A172 (cell line): ENCODE results near the gene EPB41L5. TPM values are rescaled to one million over a fixed set of nuclear protein-coding genes. Genes with fewer than 3 reads are reported as not detected.

Experiments used
- DNase-seq: peaks from one replicate; pipeline ENCODE4 v3.0.0-alpha.2; 2015; ENCODE audit warnings: low spot score
- total RNA-seq: library from RNA; depleted of rRNA; stranded (reverse); fragments of >200 nt; shearing (Covaris generic); gene quantifications from 2 replicates; pipeline ENCODE4 v1.2.3, GENCODE V29; 2014; rRNA removed

The EPB41L5 gene
- total RNA-seq, 1 experiment from 2014 or later: 11.1 TPM

DNA sequence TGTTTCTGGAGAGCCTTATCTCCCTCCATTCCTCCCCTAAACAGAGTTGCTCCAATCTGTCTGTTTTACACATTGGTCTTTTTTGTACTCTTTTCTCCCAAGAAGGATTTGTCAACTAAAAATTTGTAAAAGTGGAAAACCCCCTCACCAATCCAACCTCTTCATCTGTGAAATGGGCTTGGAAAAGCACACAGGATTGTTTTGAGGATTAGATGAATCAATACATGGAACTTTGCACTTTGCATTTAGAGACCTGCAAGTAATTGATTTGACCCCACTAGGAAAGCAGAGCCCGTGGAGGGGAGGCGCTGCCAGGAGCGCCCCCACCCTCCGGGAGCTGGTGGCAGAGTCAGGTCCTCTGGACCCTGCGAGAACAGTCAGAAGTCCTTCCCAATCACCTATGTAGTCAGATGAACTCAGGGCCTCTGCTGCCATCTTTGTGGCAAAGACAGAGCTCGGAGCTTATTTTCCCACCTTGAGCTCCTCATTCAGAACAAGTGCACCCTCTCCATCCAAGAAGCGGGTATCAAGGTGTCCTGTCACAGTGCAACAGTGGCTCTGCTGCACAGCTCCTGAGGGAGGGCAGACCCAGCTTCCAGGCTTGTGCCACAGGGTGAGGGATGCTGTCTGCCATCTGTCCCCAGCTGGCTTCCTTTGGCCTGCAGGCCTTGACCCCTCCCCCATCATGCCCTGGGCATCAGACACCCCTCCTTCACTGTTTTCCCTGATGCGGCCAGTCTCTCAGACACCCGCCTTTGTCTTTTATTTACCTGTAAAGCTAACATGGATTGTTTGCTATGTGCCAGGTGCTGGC, 212.1 kb downstream of the EPB41L5 start:
- no peak for DNase-seq

DNA sequence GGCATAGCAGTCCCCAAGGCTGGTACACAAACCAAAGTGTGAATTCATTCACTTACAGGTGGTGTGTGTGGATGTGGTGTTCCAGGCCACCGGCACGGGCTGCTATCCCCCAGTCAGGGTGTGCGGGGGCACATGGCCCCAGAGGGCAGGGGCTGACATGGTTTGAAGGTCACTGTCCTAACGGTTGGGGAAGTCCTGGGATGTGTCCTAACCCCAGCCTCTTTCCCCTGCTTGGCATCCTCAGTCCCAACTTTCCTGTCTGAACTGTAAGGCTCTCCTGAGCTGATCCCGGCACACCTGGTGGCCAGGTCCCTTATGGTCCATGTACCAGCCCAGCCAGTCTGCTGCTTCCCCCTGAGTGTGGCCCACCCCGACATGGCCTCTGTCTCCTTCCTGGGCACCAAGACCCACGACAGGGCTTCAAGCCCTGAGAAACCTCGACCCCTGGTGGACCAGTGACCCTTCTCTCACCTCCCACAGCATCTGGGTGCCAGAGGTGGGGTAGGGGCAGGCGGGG, 212.7 kb downstream of the EPB41L5 start:
- no peak for DNase-seq

DNA sequence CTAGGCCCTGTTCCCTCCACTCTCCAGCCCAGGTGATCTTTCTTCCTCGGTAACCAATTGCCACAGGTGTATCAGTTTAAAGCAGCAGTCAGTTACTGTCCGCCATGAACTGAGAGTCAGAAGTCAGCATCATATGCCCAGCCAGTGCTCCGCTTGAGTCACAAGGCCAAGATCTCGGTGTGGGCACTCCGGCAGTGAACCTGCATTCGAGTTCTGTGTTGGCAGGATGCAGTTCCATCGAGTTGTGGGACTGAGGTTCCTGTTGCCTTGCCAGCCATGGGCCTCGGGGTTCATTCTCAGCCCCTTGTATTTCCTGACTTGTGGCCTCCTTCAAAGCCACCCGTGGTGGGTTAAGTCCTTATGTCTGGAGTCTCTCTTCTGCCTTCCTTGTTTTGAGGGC, 213.4 kb downstream of the EPB41L5 start:
- DNase-seq: no peak

DNA sequence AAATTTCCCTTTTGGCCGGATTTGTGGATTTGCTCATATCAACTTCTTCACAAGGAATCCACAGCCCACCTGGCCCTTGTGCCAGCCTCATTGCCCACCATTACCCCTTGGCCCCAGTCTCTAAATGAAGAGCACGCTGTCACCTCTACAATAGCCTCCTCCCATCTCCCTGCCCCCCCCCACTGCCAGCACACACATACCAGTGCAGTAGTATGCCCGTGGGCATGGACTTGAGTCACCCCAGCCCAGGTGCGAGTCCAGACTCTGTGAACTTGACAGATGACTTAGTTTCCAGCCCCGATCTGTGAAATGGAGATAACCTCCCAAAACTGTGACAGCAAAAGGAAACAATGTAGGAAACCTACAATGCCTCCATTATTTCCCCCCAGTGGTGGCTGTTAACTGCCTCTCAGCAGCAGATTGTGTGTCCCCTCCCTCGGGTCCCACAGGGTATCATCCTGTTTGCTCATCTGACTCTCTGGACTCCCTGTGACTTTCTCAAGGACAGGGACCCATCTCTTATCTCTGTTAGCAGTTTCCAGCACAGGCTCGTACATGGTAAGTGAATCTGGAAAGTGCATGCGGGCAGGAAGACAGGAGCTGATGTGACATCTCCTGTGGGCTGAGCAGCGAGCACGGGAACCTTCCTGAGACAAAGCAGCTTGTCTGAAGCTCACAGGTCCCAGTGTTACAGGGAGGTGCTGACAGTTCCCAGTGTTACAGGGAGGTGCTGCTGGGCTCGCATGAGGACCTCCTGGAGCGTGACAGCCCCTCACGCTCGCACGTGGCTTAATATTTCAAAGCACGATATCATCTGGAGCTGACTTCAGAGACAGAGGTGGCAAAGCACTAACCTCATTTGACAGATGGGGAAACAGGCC, 214.5 kb downstream of the EPB41L5 start:
- DNase-seq: no peak

DNA sequence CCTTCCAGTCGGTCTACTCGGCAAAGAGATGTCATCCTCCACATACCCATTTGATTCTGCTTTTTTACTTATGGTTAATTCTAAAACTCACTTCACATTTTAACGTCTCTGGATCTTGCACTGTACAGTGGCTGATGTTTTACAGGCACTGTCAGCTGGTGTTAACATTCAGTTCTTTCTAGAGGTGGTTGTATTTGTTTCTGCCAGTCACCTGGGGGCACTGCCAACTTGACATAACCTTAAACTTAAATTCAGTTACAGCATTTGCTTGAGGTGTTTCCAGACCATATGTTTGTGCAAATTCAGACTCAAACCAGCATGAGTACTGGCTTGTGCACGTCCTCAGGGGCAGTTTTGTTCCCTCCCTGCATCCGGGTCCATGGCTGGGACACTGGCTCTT, 215.6 kb downstream of the EPB41L5 start:
- DNase-seq: no peak

Other genes with a start within 250 kb of the EPB41L5 start
- gene TMEM185B, start 210.3 kb downstream of the EPB41L5 start, total RNA-seq: 36.9 and 38.1 TPM in 2 replicates
- 112 and 126 TPM in 2 replicates for gene RALB, start 239.8 kb downstream of the EPB41L5 start, total RNA-seq